ENCODE results near the gene GALNT18.
"Not testable (repeated sequence)": the region's sequence is repeated elsewhere in the genome, so short reads cannot be mapped to it uniquely, and the experiment has no call there.

GALNT18 gene

DNA sequence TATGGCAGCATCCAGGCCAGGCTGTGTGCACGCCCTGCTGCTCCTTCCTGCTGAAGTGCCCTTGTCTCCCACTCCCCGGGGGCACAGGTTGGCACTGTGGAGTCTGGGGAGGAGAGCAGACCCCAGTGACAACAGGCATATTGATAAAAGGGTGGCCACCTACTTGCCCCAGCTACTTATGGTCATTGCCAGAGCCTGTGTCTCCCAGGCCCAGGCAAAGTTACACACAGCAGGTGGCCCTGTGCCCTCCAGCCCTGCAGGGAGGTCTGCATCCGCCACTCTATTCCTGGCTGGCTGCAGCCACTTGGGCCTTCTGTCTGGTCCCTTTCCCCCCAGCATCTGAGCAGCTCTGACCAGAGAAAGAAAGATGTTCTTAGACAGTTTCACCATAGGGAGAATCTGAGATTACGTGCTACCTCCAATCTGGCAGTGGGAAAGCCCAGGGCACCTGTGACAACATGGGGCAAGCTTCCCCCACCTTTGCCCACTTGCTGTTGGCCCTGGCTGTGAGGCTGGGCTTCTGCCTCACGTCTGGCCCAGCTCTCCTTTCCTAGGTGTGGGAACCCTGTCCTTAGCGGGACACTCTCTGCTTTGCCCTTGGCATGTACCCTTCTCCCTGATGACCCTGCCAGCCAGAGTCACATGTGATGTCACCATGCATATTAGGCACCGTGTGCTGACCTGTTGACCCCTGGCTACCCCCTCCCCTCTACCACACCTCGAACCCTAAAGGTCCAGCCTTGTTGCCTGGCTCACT lies 243.4 kb downstream of the GALNT18 start:
- no peak for DNase-seq

DNA sequence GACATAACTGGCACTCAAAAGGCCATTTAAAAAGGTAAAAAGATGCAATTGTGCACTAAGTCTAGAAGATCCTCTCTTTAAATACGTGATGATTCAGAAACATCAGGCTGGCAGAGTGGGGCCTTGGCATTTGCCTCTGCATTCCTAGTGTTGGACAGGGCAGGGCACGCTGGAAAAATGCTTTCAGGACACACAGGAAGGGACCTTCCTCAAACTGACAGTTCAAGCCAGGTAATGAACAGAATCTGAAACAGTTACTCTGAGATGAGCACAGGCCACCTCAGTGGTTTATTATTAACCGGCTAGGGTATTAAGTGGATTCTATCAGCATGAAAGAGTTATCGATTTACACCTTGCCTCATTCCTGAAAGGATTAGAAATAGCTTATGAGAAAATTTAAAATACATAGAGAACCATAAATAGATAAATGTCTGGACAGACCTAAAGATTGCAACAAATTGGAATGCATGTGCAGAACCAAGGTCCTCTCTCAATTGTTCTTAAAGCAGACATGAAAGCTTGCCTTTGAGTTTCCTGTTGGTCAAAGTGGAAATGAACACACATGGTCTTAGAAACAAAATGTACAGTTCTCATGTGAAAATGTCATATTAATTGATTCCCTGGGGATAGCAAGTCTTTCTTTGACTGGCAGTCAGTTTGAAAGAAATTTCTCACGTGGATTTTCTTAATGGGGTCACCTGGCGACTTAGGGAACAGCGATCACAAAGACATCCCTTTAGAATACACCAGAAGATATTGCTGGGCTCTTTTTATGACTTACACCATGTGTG lies 247.3 kb downstream of the GALNT18 start:
- no peak for DNase-seq

DNA sequence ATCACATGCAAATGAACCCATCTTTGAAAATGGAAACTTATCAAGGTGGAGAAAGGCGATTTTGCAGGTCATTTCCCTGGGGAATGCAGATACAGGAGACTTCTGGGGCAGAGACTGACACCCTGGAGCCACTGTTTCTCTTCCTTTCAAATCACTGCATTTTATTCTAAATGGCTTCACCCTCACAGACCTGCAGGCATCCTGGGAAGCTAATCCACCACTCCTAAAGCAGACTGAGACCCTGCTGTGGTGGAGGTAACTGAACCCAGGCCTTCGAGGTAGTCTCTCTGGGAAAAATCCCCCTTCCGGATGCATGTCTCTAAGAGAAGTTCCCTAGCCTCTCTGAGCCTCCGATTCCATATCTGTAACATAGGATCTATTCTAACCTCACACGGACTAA lies 247.9 kb downstream of the GALNT18 start:
- DNase-seq, result no peak

GRCh38 chr11:11372461-11372860 lies 249.3 kb downstream of the GALNT18 start:
- no peak for DNase-seq

- DNase-seq, result no peak
Measured at GRCh38 chr11:11370962-11371303, 250.9 kb downstream of the GALNT18 start.

DNA sequence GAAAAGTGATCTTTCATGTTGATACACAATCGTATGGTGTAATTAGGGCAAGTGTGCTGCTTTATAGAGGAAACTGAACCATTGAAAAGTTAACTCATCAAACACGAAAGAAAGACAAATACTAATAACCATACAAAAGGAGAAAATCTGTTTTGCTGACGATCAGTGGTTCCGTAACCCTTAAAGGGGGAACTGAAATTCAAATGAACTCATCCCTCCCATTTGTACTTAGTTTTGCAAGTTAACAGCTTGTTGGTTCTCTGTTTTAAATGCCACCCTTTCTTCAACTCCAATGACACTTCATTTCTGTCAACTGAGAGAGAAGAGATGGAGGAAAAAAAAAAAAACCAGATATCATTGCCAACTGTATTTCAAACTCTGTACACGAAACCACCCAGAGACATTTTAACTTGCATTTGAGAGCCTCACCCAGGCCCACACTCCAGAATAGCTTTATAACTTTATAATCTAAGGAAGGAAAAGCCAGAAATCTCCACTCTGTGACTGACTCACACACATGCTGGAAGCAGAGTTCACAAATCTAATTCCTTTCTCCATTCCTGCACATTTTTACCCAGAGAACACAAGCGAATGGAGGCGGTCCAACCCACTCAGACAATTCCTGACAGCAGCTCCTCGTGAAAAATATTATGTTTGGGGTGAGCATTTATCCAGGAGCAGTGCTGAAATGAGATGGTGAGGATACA lies 251.4 kb downstream of the GALNT18 start:
- DNase-seq, result no peak

DNA sequence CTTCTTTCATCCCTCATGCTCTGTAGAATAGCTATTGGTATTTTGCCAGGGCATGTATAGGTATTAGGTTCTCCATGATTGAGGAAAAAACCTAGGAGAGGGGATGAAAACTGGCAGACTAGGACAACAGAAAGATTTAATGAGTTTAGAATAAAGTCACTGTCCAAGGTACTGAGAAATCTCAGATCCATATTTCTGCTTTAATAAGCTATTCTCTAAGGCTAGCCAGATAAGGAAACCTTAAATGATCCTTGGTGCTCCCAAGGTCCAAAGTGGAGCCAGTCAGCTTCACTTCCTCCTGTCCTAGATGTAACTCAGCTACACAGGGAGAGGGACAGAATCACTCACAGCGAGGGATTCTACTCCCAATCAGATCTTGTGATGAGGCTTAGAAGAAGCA lies 255.0 kb downstream of the GALNT18 start:
- DNase-seq, result no peak

DNA sequence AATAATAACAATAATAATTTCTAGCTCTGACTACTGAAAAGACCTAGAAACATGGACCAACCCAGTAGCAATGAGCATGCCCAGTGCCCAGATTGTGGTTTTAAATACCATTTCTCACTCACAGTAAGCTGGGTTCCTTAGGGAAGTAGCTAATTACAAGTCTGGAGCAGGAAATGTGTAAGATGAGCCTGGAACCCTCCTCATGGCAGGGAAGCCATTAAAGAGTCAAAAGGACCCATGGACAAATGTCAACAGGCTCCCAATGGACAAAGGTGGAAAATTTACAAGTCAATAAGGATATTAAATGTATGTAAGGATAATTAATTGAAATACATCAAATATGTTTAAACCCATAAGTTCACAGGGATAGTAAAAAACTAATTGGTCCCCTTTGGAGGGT lies 258.1 kb downstream of the GALNT18 start:
- no peak for DNase-seq

DNA sequence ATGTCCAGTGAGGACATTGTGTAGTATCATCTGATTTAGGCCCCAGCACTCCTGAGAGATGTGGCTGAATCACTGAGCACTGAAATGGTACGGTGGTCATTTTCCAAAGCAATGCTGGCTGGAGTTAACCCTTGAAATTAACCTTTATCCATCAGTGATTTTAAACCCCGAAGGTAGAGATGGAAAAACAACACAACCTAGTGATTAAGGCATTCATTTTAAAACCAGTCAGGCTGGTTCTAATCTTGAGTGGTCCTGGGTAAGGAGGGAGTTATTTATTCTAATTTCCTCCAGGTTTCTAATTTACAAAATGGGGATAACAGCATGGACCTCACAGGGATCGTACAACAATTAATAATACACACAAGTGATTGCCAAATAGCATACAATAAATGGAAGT lies 262.2 kb downstream of the GALNT18 start:
- no peak for DNase-seq

- DNase-seq, result no peak
Measured at GRCh38 chr11:11356842-11357241, 265.0 kb downstream of the GALNT18 start.

DNA sequence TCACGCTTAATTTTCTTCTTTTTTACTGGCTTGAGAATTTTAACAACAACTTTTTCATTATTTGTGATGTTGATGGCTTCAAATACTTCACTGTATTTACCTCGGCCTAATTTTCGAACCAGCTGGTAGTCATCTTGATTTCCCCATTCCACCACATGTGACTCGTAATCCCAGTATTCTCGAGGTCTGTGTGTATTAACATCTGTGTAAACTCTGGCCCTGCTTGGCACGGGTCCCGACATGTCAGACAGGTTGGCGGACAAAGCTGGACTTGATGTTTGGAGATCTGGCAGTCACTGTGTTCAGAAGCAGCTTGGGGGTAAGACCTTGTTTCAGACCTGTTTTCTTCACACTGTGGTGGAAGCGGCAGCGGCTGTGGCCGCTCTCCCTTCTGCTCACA lies 268.9 kb downstream of the GALNT18 start, which contains the start of gene CSNK2A3:
Gene CSNK2A3, minus strand, starts transcription at position 373 of the 400 bp plus-strand sequence. Its CDS starts 131 bp downstream, at position 242.
- DNase-seq, result not testable (repeated sequence)

- DNase-seq, result not testable (repeated sequence)
Measured at GRCh38 chr11:11351851-11352250, 270.0 kb downstream of the GALNT18 start.

DNA sequence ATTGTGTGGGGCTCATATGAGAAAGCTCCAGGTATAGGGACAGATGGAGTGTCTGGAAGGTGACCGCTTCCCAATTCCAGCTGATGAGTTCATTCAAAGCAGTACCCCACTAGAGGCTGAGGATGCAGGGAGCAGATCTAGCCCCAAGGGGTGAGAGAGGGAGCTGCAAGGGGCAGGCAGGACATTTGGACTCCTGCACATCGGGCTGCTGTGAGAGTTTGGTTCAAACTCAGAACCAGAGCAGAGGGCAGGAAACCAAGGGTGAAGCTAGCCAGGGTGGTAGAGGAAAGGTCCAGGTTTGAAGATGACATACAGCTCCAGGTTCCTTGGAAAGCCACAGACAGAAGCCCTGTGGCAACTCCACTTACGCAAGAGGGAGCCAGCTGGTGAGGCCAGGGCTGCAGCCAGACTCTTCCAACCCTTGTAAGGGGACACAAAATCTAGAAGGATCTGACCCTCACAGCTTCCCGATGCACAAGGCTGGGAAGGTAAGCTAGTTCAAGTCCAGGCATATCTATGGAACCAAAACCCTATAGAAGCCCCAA lies 270.7 kb downstream of the GALNT18 start:
- DNase-seq, result no peak

- DNase-seq, result no peak
Measured at GRCh38 chr11:11349870-11350337, 271.9 kb downstream of the GALNT18 start.

DNA sequence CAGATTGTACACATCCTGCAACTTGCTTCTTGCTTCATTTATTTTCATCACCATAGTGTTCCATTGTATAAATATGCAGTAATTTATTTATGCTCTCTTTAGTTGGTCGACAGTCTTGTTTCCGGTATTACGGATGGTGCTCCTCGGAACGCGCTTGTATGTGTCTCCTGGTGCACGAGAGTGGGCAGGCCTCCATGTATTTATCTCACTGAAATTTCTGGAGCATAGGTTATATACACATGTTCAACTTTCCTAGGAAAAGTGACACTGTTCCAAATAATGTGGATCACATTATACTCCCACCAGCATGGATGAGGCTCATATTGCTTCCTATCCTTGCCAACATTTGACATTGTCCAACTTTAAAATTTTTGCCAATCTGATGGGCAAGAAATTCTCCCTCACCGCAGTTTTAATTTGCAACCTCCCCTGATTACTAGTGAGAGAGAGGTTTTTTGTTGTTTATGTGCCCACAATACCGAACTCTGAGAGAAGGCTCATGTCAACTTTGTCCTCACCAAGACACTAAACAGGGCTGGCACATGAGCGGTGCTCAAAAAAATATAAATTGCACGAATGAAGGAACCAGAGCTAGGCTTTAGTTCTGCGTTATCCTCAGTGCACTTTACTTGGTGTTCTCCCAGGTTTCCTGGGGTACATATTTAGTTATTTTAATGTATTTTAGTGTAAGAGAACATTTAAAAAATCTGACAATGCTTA lies 272.5 kb downstream of the GALNT18 start:
- DNase-seq, result no peak

DNA sequence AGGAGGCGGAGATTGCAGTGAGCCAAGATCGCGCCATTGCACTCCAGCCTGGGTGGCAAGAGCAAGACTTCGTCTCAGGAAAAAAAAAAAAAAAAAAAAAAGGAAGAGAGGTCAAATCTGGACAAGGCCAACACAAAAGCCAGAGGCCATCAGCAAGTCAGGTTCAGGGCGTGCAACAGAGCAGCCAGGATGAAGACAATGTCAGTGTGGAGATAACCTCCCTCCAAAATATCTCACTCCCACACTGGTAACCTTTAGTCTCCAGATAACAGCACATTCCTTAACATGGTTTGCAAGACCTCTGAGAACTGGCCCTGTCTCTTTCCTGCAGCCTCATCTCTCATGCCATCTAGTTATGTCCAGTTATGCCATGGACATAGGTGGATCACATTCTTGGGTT lies 273.5 kb downstream of the GALNT18 start:
- DNase-seq, result no peak

DNA sequence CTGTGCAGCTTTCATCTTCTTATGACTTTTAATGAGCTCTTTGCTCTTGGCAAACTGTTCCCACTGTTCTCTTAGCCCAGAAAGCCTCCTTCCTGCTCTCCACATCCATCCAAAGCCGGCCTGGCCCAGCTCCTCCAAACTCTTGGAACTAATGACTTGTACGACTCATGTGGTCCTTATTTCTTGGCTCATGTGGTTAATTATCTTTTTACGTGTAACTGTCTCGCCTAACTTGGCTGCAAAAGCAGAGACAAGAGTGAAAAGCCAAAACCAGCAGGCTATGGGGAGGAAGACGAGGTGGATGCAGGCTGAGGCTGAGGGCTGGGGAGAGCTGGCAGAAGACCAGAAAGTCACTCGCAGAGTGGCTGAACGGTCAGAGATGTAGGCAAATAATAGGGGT lies 274.2 kb downstream of the GALNT18 start:
- DNase-seq, result no peak

- no peak for DNase-seq
Measured at GRCh38 chr11:11346303-11346702, 275.5 kb downstream of the GALNT18 start.

GRCh38 chr11:11345099-11345498 lies 276.7 kb downstream of the GALNT18 start:
- no peak for DNase-seq

GRCh38 chr11:11344045-11344444 lies 277.8 kb downstream of the GALNT18 start:
- no peak for DNase-seq

DNA sequence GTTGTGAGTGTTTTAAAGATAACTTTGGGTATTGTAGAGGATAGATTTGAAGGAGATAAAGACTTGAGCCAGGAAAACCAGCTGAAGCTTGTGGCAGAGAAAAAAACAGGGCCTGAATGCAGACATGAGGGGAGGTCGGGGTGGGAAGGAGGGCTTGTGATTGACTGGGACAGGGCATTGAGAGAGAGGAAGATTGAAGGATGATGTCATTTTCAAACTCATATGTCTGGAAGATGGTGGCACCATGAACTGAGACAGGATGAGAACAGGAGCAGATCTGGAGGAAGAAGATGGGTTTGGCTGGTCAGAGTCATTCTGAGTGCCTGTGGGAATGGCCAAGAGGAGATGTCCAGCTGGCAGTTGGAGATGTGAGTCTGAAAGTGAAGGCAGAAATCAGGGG lies 283.5 kb downstream of the GALNT18 start:
- DNase-seq, result no peak

DNA sequence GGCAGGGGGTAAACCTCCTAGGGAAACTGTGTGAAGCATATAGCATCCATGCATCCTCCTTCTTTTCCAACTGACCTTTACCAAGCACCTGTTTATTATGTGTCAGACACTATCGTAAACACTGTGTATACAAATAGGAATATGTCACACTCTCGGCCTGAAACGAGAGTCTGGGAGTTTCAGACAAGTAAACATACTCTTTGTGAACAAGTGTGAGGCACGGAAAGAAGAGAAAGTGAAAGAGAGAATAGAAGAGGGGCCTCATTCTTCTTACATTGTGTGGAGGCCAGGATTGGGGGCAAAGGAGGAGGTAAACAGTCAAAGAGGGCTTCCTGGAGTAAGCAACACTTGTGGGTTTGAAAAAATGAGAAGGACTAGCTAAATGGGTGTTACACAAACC lies 285.1 kb downstream of the GALNT18 start:
- DNase-seq, result no peak

DNA sequence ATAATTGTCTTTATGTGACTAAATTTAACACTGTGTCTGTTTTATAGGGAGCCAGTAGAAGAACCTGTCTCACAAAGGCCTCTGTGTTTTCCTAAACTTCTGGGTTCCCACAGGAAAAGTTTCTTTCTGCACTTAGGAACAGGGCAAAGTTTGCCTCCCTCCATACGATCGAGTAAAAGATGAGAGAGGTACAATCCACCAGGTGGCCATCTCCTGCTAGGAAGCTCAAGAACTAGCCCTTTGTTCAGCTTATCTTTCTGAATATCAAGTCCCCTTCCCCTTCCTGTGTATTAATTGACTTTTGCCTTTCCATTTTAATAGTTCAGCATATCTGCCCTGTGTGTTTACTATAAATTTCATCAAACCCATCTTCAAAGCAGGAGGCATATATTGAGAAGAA lies 286.8 kb downstream of the GALNT18 start:
- DNase-seq, result no peak
